ENCODE measurements around the gene CEP85L.

- TF ChIP-seq, protein P1, sequence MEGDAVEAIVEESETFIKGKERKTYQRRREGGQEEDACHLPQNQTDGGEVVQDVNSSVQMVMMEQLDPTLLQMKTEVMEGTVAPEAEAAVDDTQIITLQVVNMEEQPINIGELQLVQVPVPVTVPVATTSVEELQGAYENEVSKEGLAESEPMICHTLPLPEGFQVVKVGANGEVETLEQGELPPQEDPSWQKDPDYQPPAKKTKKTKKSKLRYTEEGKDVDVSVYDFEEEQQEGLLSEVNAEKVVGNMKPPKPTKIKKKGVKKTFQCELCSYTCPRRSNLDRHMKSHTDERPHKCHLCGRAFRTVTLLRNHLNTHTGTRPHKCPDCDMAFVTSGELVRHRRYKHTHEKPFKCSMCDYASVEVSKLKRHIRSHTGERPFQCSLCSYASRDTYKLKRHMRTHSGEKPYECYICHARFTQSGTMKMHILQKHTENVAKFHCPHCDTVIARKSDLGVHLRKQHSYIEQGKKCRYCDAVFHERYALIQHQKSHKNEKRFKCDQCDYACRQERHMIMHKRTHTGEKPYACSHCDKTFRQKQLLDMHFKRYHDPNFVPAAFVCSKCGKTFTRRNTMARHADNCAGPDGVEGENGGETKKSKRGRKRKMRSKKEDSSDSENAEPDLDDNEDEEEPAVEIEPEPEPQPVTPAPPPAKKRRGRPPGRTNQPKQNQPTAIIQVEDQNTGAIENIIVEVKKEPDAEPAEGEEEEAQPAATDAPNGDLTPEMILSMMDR (IDR thresholded peaks at IDR 0.05): no peak
- no peak for TF ChIP-seq POLR2AphosphoS5 (IDR thresholded peaks at IDR 0.05; ENCODE audit: low read depth, low read length)
- no peak for TF ChIP-seq CHD2 (IDR thresholded peaks at IDR 0.05; ENCODE audit: low read length, partially characterized antibody)
- TF ChIP-seq GABPA (IDR thresholded peaks at IDR 0.05; ENCODE audit: low read depth): no peak
- no peak for TF ChIP-seq EZH2phosphoT487 (IDR thresholded peaks at IDR 0.05; ENCODE audit: borderline replicate concordance, low read depth)
Observed at GRCh38 chr6:118489990-118490389, 161.4 kb downstream of the CEP85L start.

Measured in SK-N-SH (cell line).